ENCODE results near the gene DHX8.

DNA sequence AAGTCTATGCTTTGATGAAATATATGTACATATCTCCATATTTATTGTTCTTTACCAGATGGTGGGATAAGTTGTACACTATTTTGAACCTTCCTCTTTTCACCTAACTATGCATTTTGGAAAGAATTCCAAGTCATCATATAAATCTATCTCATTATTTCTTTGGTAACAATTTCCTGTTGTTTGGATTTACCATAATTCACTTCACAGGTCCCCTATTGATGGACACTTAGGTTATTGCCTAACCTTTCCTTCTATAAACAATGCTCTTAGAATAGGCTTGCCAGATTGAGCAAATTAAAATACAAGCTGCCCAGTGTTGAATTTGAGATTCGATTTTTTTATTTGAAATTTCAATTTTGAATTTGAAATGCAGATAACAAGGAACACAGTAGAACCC is 28.9 kb upstream of the DHX8 start:
- TF ChIP-seq POLR2AphosphoS5 (IDR thresholded peaks at IDR 0.05), result no peak
- TF ChIP-seq, protein P1, sequence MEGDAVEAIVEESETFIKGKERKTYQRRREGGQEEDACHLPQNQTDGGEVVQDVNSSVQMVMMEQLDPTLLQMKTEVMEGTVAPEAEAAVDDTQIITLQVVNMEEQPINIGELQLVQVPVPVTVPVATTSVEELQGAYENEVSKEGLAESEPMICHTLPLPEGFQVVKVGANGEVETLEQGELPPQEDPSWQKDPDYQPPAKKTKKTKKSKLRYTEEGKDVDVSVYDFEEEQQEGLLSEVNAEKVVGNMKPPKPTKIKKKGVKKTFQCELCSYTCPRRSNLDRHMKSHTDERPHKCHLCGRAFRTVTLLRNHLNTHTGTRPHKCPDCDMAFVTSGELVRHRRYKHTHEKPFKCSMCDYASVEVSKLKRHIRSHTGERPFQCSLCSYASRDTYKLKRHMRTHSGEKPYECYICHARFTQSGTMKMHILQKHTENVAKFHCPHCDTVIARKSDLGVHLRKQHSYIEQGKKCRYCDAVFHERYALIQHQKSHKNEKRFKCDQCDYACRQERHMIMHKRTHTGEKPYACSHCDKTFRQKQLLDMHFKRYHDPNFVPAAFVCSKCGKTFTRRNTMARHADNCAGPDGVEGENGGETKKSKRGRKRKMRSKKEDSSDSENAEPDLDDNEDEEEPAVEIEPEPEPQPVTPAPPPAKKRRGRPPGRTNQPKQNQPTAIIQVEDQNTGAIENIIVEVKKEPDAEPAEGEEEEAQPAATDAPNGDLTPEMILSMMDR (IDR thresholded peaks at IDR 0.05), result no peak
